Measurements from ENCODE around the gene NDUFA6. TPM values are rescaled to one million over a fixed set of nuclear protein-coding genes. Genes with fewer than 3 reads are reported as not detected.

NDUFA6 gene
- total RNA-seq, 1 donor from 2014 or later = 77.9 TPM

Other genes with a start within 250 kb of the NDUFA6 start
- 1.4 TPM for gene SHISA8, start 175.7 kb downstream of the NDUFA6 start, total RNA-seq
- gene TNFRSF13C, start 164.0 kb downstream of the NDUFA6 start, total RNA-seq = 0.55 TPM
- gene CENPM, start 143.6 kb downstream of the NDUFA6 start, total RNA-seq = 3.2 TPM
- 0.60 TPM for gene SEPTIN3, start 121.3 kb downstream of the NDUFA6 start, total RNA-seq
- 1.6 TPM for gene WBP2NL, start 92.0 kb downstream of the NDUFA6 start, total RNA-seq
- 45.0 TPM for gene NAGA, start 20.0 kb downstream of the NDUFA6 start, total RNA-seq
- gene PHETA2, start 16.5 kb downstream of the NDUFA6 start, total RNA-seq = 10.3 TPM
- 121 TPM for gene SMDT1, start 11.1 kb downstream of the NDUFA6 start, total RNA-seq
- gene CYP2D6, start 40.0 kb upstream of the NDUFA6 start, total RNA-seq = 2.7 TPM
- 50.2 TPM for gene TCF20, start 179.9 kb upstream of the NDUFA6 start, total RNA-seq